ENCODE measurements around the gene FOXRED2.

Gene FOXRED2

GRCh38 chr22:36481393-36482168 lies 25.3 kb downstream of the FOXRED2 start, which contains the start of gene TXN2:
TXN2 (minus strand) TSS chr22:36481640; CDS start chr22:36480837, 803 bp downstream.
- no peak for TF ChIP-seq CTCF (conservative IDR thresholded peaks at IDR 0.05; ENCODE audit: low read depth, low read length)
- DNase-seq (ENCODE audit: low read depth) = peak; percentile 83
- H3K4me3 ChIP-seq (ENCODE audit: low read length) = peak within 1 kb of the TSS; percentile 73

GRCh38 chr22:36480941-36481392 lies 25.9 kb downstream of the FOXRED2 start:
- DNase-seq (ENCODE audit: low read depth) = no peak
- TF ChIP-seq CTCF (conservative IDR thresholded peaks at IDR 0.05; ENCODE audit: low read depth, low read length) = no peak

GRCh38 chr22:36478966-36479365 lies 27.9 kb downstream of the FOXRED2 start:
- H3K4me3 ChIP-seq (ENCODE audit: low read length) = no peak overlapping the region
- no peak for TF ChIP-seq CTCF (conservative IDR thresholded peaks at IDR 0.05; ENCODE audit: low read depth, low read length)
- DNase-seq (ENCODE audit: low read depth) = no peak

More at GRCh38 chr22:36480941-36481392, 25.9 kb downstream of the FOXRED2 start:
- H3K4me3 ChIP-seq (ENCODE audit: low read length) = peak overlapping the region; percentile 73

- H3K4me3 ChIP-seq (ENCODE audit: low read length) = no peak overlapping the region
- no peak for DNase-seq (ENCODE audit: low read depth)
- no peak for TF ChIP-seq CTCF (conservative IDR thresholded peaks at IDR 0.05; ENCODE audit: low read depth, low read length)
Observed at GRCh38 chr22:36475341-36475740, 31.5 kb downstream of the FOXRED2 start.

- TF ChIP-seq CTCF (conservative IDR thresholded peaks at IDR 0.05; ENCODE audit: low read depth, low read length) = no peak
- DNase-seq (ENCODE audit: low read depth) = no peak
- H3K4me3 ChIP-seq (ENCODE audit: low read length) = no peak overlapping the region
Observed at GRCh38 chr22:36472689-36473088, 34.2 kb downstream of the FOXRED2 start.

- H3K4me3 ChIP-seq (ENCODE audit: low read length) = no peak overlapping the region
- no peak for TF ChIP-seq CTCF (conservative IDR thresholded peaks at IDR 0.05; ENCODE audit: low read depth, low read length)
- no peak for DNase-seq (ENCODE audit: low read depth)
Observed at GRCh38 chr22:36471341-36471821, 35.5 kb downstream of the FOXRED2 start.

- H3K4me3 ChIP-seq (ENCODE audit: low read length) = no peak overlapping the region
- no peak for TF ChIP-seq CTCF (conservative IDR thresholded peaks at IDR 0.05; ENCODE audit: low read depth, low read length)
- no peak for DNase-seq (ENCODE audit: low read depth)
Observed at GRCh38 chr22:36470994-36471331, 35.9 kb downstream of the FOXRED2 start.

Data from retinal pigment epithelial cell (primary cell).